GM12892 (cell line): ENCODE measurements around the gene ANKRD36C. TPM values are rescaled to one million over a fixed set of nuclear protein-coding genes. Genes with fewer than 3 reads are reported as not detected.
"Not testable (repeated sequence)": the region's sequence is repeated elsewhere in the genome, so short reads cannot be mapped to it uniquely, and the experiment has no call there.

Source experiments
- DNase-seq: peaks from one replicate; pipeline ENCODE4 v3.0.0; 2011; ENCODE audit not compliant: insufficient read length
- FAIRE-seq: peaks from 2 replicates; lab custom pipeline; 2011; peaks lifted over from hg19 to GRCh38; lab: Jason Lieb, UNC
- POLR2A ChIP-seq: IDR thresholded peaks from 2 replicates; pipeline ENCODE4 v1.6.1; 2011; ENCODE audit warnings: low read depth, low read length, control low read depth
- POLR2AphosphoS5 ChIP-seq: IDR thresholded peaks from 2 replicates; pipeline ENCODE4 v1.6.1; 2011; ENCODE audit warnings: low read depth, low read length, control low read depth
- TAF1 ChIP-seq: IDR thresholded peaks from 2 replicates; pipeline ENCODE4 v1.6.1; 2011; ENCODE audit warnings: low read depth, mild to moderate bottlenecking, control low read depth, low read length, borderline replicate concordance
- polyA plus RNA-seq: library from polyadenylated mRNA; unstranded; fragments of >200 nt; gene quantifications from one replicate; pipeline ENCODE4 v1.2.1, GENCODE V29; 2012; ENCODE audit warnings: missing spikeins, inconsistent platforms; ENCODE audit not compliant: missing spikeins

Gene ANKRD36C
- 20.2 TPM for polyA plus RNA-seq

DNA sequence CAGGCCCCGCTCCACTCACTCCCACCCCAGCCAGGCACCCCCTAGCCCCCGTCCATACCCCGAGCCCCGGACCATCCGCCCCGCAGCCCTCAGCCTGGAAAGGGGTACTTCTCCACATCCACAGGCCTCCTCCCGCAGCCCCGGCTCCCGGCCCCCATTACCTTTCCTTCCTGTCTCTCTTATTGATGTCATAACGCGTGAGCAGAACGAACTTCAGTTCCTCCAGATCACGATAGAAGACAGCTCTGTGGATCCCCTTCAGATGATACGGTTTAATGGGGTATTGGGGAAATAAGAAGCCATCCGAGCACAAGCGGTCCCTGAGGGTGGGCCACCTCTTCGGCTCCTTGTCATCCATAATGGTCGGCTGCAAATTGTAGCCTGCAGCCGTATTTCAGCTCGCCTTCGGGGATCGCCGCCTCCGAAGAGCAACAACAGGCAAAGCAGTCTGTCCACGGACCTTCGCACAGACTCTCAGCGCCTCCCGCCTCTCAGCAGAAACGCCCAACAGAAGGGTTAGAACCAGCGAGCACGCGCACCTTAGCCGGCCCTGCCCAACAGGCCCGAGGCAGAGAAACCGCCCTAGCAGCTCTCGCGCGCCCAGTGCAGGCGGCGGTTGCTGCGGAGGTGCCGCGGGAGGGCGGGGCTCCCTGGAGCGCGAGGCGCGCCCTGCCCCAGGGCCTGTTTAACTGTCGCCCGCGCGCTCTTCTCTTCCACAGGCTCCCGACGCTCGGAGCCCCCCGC is at the start of gene ANKRD36C:
ANKRD36C (minus strand) TSS at position 474 of the 744 bp plus-strand sequence; CDS start at position 358, 116 bp downstream.
- peak; percentile 63 for FAIRE-seq
- not testable (repeated sequence) for DNase-seq
- peak; percentile 25; the same call in 1 of the 2 replicates for TF ChIP-seq POLR2A

DNA sequence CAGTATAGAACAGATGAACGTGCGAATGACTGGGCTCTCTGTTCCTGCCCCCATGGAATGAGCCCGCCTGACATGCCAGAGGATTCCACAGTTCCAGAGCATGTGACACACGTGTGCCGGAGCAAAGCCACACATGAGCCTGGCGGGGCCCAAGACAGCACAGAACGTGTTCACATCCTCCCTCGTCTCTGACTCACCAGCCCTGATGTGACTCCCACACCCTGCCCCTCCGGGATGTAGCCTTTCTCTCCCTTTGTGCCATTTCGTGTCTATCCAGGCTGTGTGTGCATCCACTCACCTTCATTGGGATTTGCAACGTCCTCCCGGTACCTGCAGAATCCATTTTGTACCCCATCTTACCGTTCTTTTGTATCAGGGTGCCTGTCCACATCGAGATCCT is 43.9 kb upstream of the ANKRD36C start:
- DNase-seq, FAIRE-seq: not testable (repeated sequence)

DNA sequence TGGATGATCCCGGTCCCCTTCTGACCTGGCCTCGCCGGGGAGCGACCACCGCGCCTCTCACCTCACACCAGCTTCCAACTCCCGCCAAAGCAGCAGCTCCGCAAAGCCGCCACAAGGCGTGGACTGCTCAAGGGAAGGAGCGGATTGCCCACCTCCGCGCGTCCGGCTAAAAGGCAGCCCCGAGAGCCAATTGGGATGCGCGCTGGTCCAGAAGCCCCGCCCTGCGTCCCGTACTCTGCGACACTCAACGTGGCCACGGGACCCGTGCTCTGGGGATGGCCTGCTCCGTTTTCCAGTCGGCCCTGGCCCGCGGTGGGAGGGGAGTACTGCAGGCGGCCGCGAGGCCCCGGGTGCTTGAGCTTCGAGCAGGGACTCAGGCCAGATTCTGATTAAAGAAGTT is 43.2 kb upstream of the ANKRD36C start, which contains the start of gene GPAT2:
GPAT2 (minus strand) TSS at position 125 of the 400 bp plus-strand sequence. CDS start 2,557 bp downstream, outside the sequence.
- not testable (repeated sequence) for FAIRE-seq

DNA sequence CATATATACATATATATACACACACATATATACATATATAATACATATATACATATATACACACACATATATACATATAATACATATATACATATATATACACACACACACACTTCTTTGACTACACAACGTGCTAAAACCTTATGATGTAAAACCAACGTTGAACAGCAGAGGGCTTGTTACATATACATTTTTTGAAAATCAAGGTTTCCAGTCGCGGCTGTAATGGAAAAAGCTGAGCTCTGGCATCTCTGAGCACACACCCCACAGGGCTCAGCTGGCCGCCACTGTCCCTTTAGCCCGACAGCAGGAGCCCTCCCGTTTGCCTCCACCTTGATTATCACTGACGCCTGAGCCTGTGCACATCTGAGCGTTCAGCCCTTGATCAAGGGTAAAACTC is 42.4 kb upstream of the ANKRD36C start:
- not testable (repeated sequence) for FAIRE-seq, DNase-seq

More for the DNA sequence above, 43.2 kb upstream of the ANKRD36C start, which contains the start of gene GPAT2:
- not testable (repeated sequence) for DNase-seq

DNA sequence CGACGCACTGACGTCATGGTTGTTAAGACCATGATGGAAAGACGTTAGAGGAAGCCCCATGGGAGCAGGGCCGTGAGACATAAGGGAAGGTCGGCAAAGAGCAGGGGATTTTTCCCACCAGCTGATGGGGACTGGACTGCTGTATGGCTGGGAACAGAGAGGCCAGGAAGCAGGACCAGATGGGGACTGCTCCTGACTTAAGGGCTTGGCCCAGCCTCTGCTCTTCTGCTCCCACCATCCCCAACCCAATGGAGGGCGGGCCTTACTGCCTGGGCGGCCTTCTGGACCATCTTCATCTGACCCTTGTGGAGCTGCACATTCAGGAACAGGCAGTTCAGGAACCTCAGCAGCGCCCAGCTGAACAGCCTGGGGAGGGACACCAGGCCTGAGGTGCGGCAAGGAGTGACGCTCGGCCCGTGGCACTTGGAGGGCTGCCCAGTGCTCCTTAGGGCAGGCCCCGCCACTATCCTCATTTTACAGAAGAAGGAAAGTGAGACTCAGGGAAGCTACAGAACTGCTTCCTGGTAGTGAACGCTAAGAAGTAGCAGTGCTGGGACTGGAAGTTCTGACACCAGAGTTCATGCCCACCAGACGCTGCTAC is 36.2 kb upstream of the ANKRD36C start:
- FAIRE-seq, DNase-seq: not testable (repeated sequence)

DNA sequence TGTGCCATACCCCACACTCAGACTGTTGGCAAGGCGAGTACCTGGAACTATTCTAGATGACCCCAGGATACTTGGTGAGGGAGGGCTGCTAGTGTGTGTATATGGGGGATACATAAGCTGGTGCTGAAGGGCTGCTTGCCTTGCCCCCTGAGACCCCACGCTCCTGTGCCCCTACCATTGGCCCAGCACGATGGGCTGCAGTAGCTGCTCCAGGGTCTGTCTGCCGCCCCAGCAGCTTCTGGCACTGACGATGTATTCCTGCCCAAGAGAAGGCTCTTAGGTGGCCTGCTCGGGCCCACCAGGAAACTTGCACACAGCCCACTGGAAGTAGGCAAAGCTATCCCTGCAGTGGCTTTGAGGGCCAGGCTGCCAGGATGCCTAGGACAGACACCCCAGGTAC is 34.1 kb upstream of the ANKRD36C start:
- DNase-seq, FAIRE-seq: not testable (repeated sequence)

DNA sequence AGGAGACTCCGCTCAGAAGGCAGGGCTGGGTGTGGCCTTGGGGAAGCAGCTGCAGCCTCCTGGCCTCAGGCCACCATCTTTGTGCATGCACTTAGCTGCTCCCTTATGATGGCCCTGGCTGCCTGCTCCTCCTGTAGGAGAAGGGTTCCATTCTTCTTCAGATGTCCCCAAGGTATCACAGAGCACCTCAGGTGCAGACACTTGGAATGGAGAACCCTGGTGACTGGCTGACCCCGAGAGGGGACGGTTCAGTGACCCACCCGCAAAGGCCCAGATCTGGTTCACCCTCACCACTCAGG is 33.5 kb upstream of the ANKRD36C start:
- DNase-seq, result no peak
- no peak for FAIRE-seq
- no peak for TF ChIP-seq POLR2A
- no peak for TF ChIP-seq POLR2AphosphoS5
- TF ChIP-seq TAF1, result no peak

DNA sequence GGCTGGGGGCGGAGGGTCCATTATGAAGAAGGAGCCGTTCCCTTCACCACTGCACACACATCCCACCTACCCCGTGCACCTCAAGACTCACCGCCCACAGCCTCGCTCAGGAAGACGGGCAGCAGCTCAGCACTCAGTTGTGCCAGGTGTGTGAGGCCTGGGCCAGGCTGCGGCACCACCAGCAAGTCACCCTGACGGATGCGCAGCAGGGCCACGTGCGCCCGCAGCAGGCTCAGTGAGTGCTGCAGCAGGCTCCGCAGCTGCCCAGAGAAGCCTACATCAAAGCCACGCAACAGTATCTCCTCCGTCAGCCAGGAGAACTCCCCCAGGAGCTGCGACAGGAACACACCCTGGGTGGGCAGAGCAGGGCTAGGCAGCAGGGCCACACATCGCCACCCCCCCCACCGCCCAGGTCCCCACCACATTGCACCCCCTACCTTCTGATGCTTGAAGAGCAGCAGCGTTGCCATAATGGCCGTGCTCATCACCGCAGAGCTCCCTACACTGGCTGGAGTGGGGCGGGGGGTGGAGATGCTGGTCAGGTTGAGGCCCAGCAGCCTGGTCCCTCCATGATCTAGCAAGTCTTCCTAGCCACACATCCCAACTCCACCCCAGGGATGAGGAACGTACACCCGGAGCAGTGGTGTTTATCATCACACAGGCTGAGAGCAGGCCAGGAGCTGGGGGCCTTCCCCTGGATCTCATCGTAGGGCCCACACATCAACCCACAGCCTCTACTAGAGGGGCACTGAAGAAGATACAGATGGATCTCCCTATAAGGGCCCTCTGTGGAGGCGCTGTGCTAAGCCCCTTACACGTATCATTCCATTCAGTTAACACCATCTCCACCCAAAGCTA is 32.9 kb upstream of the ANKRD36C start:
- TF ChIP-seq TAF1 (no peak), POLR2A (no peak), POLR2AphosphoS5 (no peak)
- no peak for FAIRE-seq

DNA sequence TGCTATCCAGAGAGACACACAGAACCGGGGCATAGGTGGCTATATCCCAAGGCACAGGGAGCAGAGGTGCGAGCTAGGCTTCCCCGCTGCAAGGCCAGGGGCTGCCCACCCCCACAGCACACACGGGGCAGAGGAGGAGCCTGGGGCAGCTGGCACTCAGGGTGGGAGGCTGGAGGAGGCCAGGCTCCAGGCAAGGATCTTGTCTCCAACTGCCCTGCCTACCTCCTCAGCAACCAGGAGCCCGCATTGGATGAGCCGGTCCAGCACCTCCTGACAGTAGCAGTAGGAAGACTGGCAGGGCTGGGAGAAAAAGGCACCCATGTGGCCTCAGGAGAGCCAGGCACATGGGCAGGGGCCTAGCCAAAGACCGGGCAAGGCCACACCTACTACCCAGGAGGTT is 32.1 kb upstream of the ANKRD36C start:
- DNase-seq, FAIRE-seq: not testable (repeated sequence)

More for the DNA sequence above, 32.9 kb upstream of the ANKRD36C start:
- no peak for DNase-seq

DNA sequence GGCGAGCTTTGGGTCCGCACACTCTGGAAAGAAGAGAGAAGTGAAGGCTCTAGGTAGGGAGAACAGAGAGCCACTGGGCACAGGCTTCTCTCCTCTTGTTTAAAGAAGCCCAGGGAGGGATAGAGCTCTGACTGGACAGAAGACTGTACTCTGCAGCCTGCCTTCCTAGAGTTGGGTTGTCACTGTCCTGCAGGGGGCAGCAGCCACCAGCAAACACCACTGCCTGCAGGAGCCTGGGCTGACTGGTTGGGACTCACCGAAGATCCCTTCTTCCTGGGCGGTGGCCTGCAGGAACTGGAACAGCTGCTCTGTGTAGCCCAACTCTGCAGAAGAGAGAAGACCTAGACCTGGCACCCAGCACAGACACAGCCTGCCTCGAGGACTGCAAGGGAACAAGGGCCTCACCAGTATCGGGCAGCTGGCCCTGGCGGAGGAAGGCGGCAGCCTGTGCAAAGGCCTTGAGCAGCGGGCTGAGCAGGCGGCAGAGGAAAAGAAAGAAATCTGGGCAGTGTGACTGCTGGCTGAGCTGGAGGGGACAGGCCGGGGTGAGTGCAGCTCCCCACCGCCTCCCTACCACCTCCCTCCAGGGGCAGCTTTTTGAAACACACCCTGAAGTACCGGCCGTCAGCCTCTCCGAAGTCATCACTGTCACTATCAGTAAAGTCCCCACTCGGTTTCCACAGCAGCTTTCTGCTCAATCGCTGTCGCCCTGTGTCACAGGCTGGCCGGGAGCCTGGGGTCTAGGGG is 31.2 kb upstream of the ANKRD36C start:
- peak; percentile 68 for DNase-seq
- FAIRE-seq, result peak; percentile 30

DNA sequence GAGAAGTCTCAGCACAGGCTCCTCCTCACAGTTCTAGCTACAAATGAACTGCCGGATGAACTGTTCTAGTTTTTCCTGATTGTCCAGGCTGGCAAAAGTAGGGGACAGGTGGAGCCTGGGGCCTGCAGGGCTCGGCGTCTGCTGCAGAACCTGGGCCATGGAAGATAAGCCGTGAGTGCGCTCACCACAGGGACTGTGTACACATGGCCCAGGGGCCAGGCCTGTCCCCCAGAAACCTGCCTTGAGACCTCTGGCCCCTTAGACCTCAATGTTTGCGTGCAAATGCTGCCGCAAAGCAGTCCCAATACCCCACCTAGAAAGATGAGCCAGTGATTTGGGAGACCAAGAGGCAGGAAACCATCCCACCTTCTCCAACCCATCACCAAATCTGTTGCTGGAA is 30.5 kb upstream of the ANKRD36C start:
- FAIRE-seq, DNase-seq: not testable (repeated sequence)

DNA sequence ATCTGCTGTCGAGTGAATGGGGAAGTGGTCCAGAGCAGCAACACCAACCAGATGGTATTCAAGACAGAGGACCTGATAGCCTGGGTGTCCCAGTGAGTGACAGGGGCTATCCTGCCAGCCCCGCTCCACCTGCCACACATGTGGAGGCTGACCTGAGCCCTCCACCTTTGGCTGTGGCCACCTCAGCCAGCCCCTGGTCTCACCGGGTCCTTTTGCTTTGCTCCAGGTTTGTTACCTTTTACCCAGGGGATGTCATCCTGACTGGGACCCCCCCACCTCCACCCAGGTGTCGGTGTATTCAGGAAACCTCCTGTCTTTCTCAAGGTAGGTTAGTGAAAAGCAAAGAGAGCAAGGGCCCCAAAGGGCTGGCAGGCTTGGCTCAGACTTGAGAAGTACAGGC is 29.5 kb upstream of the ANKRD36C start:
- FAIRE-seq, result not testable (repeated sequence)

DNA sequence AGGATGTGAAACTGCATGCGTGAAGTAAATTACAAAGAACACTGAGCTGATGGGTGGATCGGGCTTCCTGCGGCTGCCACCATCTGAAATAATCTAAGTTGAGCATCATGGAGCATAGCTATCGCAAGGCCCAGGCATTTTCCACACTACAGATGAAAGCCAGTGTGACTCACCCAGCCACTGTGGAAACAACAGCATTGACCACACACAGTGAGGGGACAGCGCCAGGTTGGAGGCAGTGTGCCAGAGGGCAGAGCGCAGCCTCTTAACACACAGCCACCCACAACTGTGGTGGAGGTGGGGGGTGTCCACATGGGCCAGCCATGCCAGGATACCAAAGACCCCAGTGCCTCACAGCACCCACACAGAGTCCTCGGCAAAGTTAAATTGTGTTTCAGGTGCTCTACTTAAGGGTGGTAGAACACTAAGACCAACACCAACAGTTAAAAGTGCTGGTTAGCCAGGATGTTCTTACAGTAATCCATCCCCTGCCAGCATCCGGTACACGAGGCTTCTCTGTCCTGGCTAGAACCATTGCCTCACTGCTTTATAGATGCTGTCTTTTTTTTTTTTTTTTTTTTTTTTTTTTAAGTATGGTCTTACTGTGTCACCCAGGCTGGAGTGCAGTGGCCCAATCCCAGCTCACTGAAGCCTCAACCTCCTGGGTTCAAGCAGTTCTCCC is 28.4 kb upstream of the ANKRD36C start:
- DNase-seq, result not testable (repeated sequence)

More for the DNA sequence above, 29.5 kb upstream of the ANKRD36C start:
- DNase-seq, result not testable (repeated sequence)

DNA sequence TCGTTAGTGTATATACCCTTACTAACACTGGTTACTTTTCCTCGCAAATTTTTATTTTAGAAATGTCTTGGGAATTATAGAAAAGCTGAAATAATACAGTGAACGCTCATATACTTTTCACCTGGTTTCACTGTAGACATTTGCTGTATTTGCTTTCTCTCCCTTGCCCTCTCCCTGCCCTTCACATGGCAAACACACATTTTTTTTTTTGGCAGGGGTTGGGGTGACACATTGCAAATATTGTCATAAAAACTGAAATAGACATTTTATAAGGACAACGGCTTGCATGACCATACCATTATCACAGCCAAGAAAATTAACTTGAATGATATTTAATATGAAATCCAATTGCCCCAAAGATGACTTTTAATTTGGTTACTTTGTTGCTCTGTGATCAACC is 24.7 kb upstream of the ANKRD36C start:
- not testable (repeated sequence) for DNase-seq, FAIRE-seq

More for the DNA sequence above, 28.4 kb upstream of the ANKRD36C start:
- not testable (repeated sequence) for FAIRE-seq

DNA sequence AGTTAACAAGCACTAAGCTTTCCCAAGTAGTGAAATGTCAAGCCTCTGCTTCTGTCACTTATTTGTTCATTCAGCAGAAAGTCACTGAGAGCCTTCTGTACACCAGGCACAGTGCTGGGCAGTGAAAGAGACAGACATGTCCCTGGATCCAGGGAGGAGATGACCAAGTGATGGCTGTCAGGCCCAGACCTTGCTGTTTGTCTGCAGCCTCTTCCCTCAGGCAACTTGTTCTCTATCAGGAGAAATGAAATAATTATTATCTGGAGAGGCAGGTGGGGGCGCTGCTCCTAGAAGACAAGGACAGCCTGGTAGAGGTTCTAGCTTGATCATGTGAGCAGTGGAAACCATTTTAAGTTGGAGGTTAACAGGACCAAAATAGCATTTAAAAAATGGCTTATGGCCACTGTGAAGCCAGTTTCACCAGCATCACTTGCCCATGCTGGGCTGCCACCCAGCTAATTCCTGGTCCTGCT is 21.2 kb upstream of the ANKRD36C start:
- DNase-seq, FAIRE-seq: not testable (repeated sequence)

DNA sequence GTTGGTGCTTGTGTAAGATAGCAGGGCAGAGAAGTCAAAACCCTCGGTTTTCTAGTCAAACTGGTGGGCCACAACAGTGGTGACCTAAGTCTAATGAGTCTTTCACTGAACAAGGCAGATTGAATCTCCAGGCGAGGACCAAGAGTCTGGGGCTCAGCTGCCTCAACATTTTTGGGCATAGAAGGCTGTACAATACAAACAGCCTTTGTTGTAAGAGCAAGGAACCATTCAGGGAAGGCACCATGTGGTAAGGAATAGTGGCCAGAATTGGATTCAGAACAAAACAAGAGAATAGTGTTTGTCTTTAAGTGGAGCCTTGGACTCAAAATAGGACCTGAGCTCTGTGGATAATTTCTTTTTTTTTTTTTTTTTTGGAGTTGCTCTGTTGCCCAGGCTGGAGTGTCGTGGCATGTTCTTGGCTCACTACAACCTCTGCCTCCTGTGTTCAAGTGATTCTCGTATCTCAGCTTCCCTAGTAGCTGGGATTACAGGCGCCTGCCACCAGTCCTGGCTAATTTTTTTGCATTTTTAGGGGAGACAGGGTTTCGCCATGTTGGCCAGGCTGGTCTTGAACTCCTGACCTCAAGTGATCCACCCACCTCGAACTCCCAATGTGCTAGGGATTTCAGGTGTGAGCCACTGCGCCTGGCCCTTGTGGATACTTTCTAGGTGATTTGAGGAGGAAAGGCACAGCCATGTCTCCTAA is 20.6 kb upstream of the ANKRD36C start:
- not testable (repeated sequence) for DNase-seq, FAIRE-seq

DNA sequence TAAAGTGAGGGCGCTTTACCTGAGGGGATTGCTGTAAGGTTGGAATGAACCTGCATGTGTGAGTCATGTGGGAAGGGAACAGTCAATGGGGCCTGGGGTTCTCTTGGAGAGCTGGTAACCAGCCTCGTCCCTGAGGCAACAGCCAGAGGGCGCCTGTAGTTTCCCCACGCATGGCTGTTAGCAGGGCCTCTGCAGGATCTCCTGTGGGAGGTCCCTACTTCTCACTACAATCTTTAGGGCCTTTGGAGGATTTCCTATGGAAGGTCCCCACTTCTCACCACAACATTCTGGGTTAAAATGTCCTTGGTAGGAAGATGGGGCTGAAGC is 19.5 kb upstream of the ANKRD36C start:
- FAIRE-seq, DNase-seq: not testable (repeated sequence)
